ENCODE measurements around the gene SYNPR. TPM values are rescaled to one million over a fixed set of nuclear protein-coding genes. Genes with fewer than 3 reads are reported as not detected.
"Not testable (repeated sequence)": the region's sequence is repeated elsewhere in the genome, so short reads cannot be mapped to it uniquely, and the experiment has no call there.

SYNPR gene
- total RNA-seq, 2 donors from 2014 or later: not detected

DNA sequence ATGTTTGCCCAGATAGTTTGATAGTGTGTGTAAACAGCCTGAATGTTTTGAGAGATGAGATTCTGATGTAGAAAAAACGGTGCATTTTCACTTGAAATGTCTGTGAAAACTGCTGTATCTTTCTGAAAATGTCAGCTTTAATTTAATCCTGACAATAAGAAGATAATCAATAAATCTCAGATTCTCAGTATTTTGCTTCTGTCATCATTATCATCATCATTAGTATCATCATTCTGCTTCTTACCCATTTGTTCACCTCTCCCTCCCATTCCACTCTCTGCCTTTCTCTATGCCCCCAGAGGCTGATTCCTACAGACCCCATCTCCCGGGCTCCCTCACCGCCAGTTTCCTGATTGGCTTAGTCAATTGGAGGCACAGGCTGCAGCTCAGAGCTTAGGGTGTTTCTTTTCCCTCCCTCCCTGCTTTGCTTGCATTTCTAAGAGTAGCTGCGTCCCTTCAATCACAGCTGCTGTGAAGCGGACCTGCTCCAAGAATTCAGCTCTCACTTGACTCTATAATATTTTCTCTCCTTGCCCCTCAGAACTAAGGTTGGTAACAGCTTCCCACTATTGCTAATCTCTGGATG is 366.2 kb downstream of the SYNPR start:
- peaks cover 0 to 14% of the 10 kb centered on the region in 2 donors for H3K36me3 Mint-ChIP-seq
- DNase-seq (ENCODE audit: low spot score in 2 of 2): no peak
- H3K9me3 Mint-ChIP-seq: peaks cover 16 to 20% of the 10 kb centered on the region in 2 donors
- no peak overlapping the region for H3K27ac Mint-ChIP-seq
- no peak for ATAC-seq

GRCh38 chr3:63644928-63645781 is 367.0 kb downstream of the SYNPR start:
- DNase-seq (ENCODE audit: low spot score in 2 of 2); H3K27ac Mint-ChIP-seq; ATAC-seq: not testable (repeated sequence)
- peaks cover 16 to 20% of the 10 kb centered on the region in 2 donors for H3K9me3 Mint-ChIP-seq
- H3K36me3 Mint-ChIP-seq: peaks cover 0 to 14% of the 10 kb centered on the region in 2 donors

DNA sequence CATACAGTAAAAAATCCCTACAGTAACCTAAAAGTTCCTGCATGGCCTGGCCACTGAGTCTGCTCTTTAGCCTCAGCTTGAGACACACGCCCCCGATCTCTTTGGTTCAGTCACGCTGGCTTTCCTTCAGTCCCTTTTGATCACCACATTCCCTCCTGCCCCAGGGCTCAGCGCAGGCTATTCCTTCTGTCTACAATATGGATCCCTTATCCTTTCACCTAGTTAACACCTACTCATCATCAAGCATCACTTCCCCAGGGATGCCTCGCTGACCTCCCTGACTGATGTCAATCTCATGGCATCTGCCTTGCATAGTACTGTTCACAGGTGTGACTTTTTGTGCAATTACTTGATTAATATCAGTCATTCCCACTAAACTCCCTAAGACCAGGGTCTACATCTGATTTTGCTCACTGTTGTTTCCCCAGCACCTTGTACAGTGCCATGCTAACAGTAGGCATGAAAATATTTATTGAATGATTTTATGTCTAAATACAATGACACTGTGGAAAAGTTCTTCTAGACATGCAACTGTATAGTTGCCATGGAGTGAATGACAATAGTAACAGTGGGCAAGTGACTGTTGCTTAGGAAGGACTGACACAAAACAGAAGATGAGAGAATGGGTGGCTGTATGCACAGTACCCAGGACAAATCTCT is 374.1 kb downstream of the SYNPR start, which contains the start of gene SNTN:
TSS of gene SNTN (plus strand) at position 610 of the 660 bp plus-strand sequence. CDS start at position 623, 13 bp downstream.
- no peaks in the 10 kb centered on the region for H3K36me3 Mint-ChIP-seq
- no peak for ATAC-seq
- H3K9me3 Mint-ChIP-seq: peaks cover 5 to 12% of the 10 kb centered on the region in 2 donors
- DNase-seq (ENCODE audit: low spot score in 2 of 2): no peak
- no peak within 1 kb of the TSS for H3K27ac Mint-ChIP-seq

DNA sequence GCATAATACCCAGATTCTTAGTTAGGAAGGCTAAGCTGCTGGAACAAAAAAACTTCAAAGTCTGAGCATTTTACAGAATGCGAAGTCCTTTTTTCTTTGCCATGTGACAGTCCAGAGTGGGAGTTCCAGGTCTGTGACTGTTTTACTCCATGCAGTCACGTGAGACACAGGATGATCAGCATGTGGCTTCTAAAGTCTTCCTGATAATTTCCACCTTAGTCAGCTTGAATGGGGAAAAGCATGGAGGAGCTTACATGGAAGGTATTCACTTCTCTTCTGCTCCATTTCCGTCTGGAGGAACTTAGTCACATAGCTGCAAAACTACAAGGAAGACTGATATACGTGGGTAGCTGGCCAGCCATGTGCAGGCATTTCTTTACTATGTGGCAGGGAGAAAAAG is 376.1 kb downstream of the SYNPR start:
- Mint-ChIP-seq H3K27ac (no peak overlapping the region), H3K9me3 (peaks cover 0 to 11% of the 10 kb centered on the region in 2 donors), H3K36me3 (no peaks in the 10 kb centered on the region)
- DNase-seq (ENCODE audit: low spot score in 2 of 2): no peak
- no peak for ATAC-seq

GRCh38 chr3:63654931-63655330 is 376.8 kb downstream of the SYNPR start:
- H3K9me3 Mint-ChIP-seq: peaks cover 0 to 11% of the 10 kb centered on the region in 2 donors
- H3K27ac Mint-ChIP-seq: no peak overlapping the region
- DNase-seq (ENCODE audit: low spot score in 2 of 2): no peak
- no peak for ATAC-seq
- H3K36me3 Mint-ChIP-seq: no peaks in the 10 kb centered on the region

DNA sequence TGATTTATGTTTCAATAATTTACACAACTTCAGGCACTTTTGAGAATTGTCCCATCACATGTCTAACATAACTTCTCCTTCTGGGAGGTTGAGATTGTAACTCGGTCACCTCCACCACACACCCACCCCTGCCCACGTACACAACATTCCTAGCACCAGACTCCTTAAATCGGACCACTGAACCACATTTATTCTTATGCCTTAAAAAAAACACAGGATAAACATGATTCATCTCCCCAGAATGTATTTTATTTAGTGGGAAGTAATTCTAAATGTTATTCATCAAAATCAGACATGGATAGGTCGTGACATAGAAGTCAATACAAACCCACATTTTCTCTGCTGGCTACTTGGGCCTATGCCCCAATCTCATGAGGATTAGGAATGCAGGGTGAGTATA is 377.4 kb downstream of the SYNPR start:
- DNase-seq (ENCODE audit: low spot score in 2 of 2) (no peak), ATAC-seq (no peak)
- H3K27ac Mint-ChIP-seq: no peak overlapping the region

GRCh38 chr3:63656786-63657185 is 378.7 kb downstream of the SYNPR start:
- DNase-seq (ENCODE audit: low spot score in 2 of 2) (no peak), ATAC-seq (no peak)
- no peak overlapping the region for H3K27ac Mint-ChIP-seq
- no peaks in the 10 kb centered on the region for H3K36me3 Mint-ChIP-seq
- H3K9me3 Mint-ChIP-seq: peaks cover 0 to 11% of the 10 kb centered on the region in 2 donors

More for the DNA sequence above, 377.4 kb downstream of the SYNPR start:
- Mint-ChIP-seq H3K9me3 (peaks cover 0 to 11% of the 10 kb centered on the region in 2 donors), H3K36me3 (no peaks in the 10 kb centered on the region)

DNA sequence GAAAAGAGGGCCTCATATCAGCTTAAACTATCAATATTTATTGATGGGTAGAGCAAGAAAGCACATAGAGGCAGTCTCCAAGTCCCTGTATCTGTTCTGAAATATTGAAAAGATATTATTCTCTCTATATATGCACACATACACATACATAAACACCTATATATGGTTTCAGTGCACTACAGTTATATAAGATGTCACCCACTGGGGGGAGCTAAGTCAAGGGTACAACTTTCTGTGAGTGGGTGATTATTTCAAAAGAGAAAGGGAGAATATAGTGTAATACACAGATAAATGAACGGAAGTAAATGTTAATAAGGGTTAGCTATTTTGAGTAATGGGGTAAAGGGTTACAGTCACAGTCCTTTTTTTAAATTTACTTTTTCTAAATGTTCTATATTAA is 383.1 kb downstream of the SYNPR start:
- H3K27ac Mint-ChIP-seq: no peak overlapping the region
- H3K36me3 Mint-ChIP-seq: no peaks in the 10 kb centered on the region
- H3K9me3 Mint-ChIP-seq: no peaks in the 10 kb centered on the region
- no peak for ATAC-seq
- no peak for DNase-seq (ENCODE audit: low spot score in 2 of 2)

DNA sequence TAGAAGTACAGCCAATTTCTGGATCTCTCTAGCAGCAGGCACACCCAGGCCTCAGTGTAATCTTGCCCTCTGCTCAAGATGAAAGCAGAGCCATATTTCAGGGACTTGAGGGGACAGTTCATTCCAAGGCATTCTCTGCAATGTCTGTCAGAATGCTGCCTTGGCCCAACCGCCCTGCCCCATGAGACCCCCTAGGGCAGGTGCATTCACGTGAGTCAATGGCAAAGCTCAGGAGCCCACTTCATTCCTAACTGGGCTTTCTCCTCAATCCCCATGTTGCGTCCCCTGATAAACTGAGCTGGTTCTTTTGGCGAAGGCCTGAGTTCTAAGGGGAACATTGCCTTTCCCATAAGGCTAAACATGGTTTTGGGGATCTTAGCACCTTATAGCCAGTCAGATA is 383.9 kb downstream of the SYNPR start:
- no peak for DNase-seq (ENCODE audit: low spot score in 2 of 2)
- Mint-ChIP-seq H3K36me3 (no peaks in the 10 kb centered on the region), H3K27ac (no peak overlapping the region), H3K9me3 (no peaks in the 10 kb centered on the region)
- ATAC-seq: no peak

- H3K36me3 Mint-ChIP-seq: no peaks in the 10 kb centered on the region
- H3K9me3 Mint-ChIP-seq: no peaks in the 10 kb centered on the region
- DNase-seq (ENCODE audit: low spot score in 2 of 2) (no peak), ATAC-seq (no peak)
- H3K27ac Mint-ChIP-seq: no peak overlapping the region
Observed at GRCh38 chr3:63662500-63662899, 384.4 kb downstream of the SYNPR start.
